Ishikawa (cell line): ENCODE measurements around the gene THOC5.

Source experiments
- CEBPB ChIP-seq: IDR thresholded peaks from 2 replicates; pipeline ENCODE4 v1.6.1; 2012
- CREB1 ChIP-seq: IDR thresholded peaks from 2 replicates; pipeline ENCODE4 v1.6.1; 2012; ENCODE audit warnings: low read depth
- EGR1 ChIP-seq: IDR thresholded peaks from 2 replicates; pipeline ENCODE4 v1.6.1; 2012
- EP300 ChIP-seq: IDR thresholded peaks from 2 replicates; pipeline ENCODE4 v1.6.1; 2012; ENCODE audit warnings: borderline replicate concordance
- FOXM1 ChIP-seq: IDR thresholded peaks from 2 replicates; pipeline ENCODE4 v1.6.1; 2012; ENCODE audit warnings: low read depth, borderline replicate concordance
- MAX ChIP-seq: IDR thresholded peaks from 2 replicates; pipeline ENCODE4 v1.6.1; 2012
- NFIC ChIP-seq: IDR thresholded peaks from 2 replicates; pipeline ENCODE4 v1.6.1; 2012
- RAD21 ChIP-seq: IDR thresholded peaks from 2 replicates; pipeline ENCODE4 v1.6.1; 2012; ENCODE audit warnings: low read depth
- REST ChIP-seq: IDR thresholded peaks from 2 replicates; pipeline ENCODE4 v1.6.1; 2012; ENCODE audit warnings: low read depth, mild to moderate bottlenecking
- TAF1 ChIP-seq: IDR thresholded peaks from 2 replicates; pipeline ENCODE4 v1.6.1; 2012; ENCODE audit warnings: low read depth, mild to moderate bottlenecking
- TCF12 ChIP-seq: IDR thresholded peaks from 2 replicates; pipeline ENCODE4 v1.6.1; 2012; ENCODE audit warnings: low read depth
- TEAD4 ChIP-seq: IDR thresholded peaks from 2 replicates; pipeline ENCODE4 v1.6.1; 2012
- USF1 ChIP-seq: IDR thresholded peaks from 2 replicates; pipeline ENCODE4 v1.6.1; 2012
- YY1 ChIP-seq: IDR thresholded peaks from 2 replicates; pipeline ENCODE4 v1.6.1; 2012; ENCODE audit warnings: low read depth
- ZBTB7A ChIP-seq: IDR thresholded peaks from 2 replicates; pipeline ENCODE4 v1.6.1; 2012; ENCODE audit warnings: low read depth

The THOC5 gene

GRCh38 chr22:29517215-29517908 lies 36.2 kb downstream of the THOC5 start:
- TF ChIP-seq ZBTB7A (no peak), CREB1 (no peak), CEBPB (no peak), TAF1 (no peak), TEAD4 (no peak), TCF12 (no peak), EGR1 (no peak), RAD21 (no peak), NFIC (no peak), MAX (no peak), USF1 (no peak), EP300 (no peak), REST (no peak), FOXM1 (no peak), YY1 (no peak)

GRCh38 chr22:29512031-29512430 lies 41.5 kb downstream of the THOC5 start:
- TF ChIP-seq REST (no peak), FOXM1 (no peak), MAX (no peak), EP300 (no peak)

GRCh38 chr22:29511126-29511862 lies 42.3 kb downstream of the THOC5 start:
- TF ChIP-seq CEBPB (no peak), ZBTB7A (no peak), EGR1 (no peak), EP300 (no peak), USF1 (no peak)

GRCh38 chr22:29510542-29510941 lies 43.0 kb downstream of the THOC5 start:
- TF ChIP-seq FOXM1 (no peak), MAX (no peak), USF1 (no peak), CREB1 (no peak), EGR1 (no peak), TCF12 (no peak), NFIC (no peak), YY1 (no peak), EP300 (no peak), RAD21 (no peak), TEAD4 (no peak), ZBTB7A (no peak), CEBPB (no peak), REST (no peak), TAF1 (no peak)
